ENCODE results near the gene TMEM151B. TPM values are rescaled to one million over a fixed set of nuclear protein-coding genes. Genes with fewer than 3 reads are reported as not detected.
"Not testable (repeated sequence)": the region's sequence is repeated elsewhere in the genome, so short reads cannot be mapped to it uniquely, and the experiment has no call there.

The TMEM151B gene
- total and polyA plus RNA-seq, 2 donors (not counting 1 experiment from before 2014, with no cell fraction given), result 0.01 to 0.10 TPM

DNA sequence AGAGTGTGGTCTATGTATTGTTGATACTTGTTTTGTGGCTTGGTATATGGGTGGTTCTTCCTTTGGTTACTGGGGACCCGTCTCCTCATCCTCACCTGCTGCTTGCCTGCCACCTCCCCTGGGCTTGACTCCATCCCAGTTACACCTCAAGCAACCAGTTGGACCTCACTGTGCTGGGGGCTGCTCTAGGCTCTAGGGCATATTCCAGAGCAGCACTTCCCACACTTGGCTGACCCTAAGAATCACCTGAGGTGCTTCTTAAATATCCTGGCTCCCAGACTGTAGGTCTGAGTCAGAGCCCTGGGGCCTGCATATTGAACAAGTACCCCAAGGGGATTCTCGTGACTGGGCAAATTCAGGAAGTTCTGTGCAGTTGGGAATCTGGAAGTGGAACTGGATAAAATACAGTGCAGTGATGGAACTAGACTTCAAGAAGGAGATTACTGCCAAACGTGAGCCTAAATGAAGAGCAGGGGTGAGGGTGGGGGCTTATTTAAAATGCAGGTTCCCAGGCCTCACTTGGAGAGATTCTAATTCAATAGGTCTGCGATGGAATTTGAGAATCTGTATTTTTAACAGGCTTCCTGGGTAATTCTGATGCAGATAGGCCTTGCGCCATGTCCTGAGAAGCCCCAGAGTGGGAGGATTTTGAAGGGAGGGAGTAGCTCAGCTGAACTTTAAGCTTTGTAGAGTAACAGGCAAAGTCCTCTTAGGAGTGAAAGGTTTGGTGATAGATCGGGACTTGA is 79.8 kb downstream of the TMEM151B start:
- H3K79me2 ChIP-seq (ENCODE audit: control insufficient read depth, insufficient read depth, low read length), result no peaks in the 10 kb centered on the region
- no peaks in the 10 kb centered on the region for H4K20me1 ChIP-seq (ENCODE audit: control insufficient read depth, insufficient read depth, low read length, poor library complexity, severe bottlenecking)
- 91% methylated on average over 5 of the region's 6 CpGs for WGBS (ENCODE audit: insufficient coverage)
- intact Hi-C loops (cut with micrococcal nuclease), result no loop called here
- H3K27ac ChIP-seq (ENCODE audit: low read length in 2 of 2), result no peak overlapping the region
- H3K9me3 Mint-ChIP-seq (ENCODE audit: insufficient read depth), result no peaks in the 10 kb centered on the region
- no peak overlapping the region for H3K27ac Mint-ChIP-seq
- H3K4me2 ChIP-seq (replicated peaks; ENCODE audit: low read depth, low read length, poor library complexity, severe bottlenecking), result no peak overlapping the region
- no peaks in the 10 kb centered on the region for H3K36me3 ChIP-seq (replicated peaks in 1 of 2; ENCODE audit: control extremely low read depth in 1 of 2, control insufficient read depth in 1 of 2, extremely low read depth in 1 of 2, insufficient read depth in 2 of 2, low read length in 1 of 2)
- no peaks in the 10 kb centered on the region for H3K9me3 ChIP-seq (ENCODE audit: control extremely low read depth in 1 of 3, control insufficient read depth in 2 of 3, insufficient read depth in 1 of 3, low read length in 2 of 3)
- no peaks in the 10 kb centered on the region for H3K4me1 ChIP-seq (ENCODE audit: control insufficient read depth in 2 of 2, insufficient read depth in 2 of 2, low read length in 2 of 2)
- no peak overlapping the region for H3K9ac ChIP-seq (ENCODE audit: low read length)
- ATAC-seq (ENCODE audit: low read depth) (no peak), DNase-seq (no peak)
- no peak overlapping the region for H3K4me3 Mint-ChIP-seq
- H2AFZ ChIP-seq (ENCODE audit: insufficient read depth, low read depth, low read length, poor library complexity, severe bottlenecking), result no peak overlapping the region
- CTCF ChIA-PET, result no interaction called here
- POLR2A ChIA-PET, result no interaction called here
- peaks cover 0 to 8% (median 2%) of the 10 kb centered on the region in 4 experiments for H3K27me3 ChIP-seq (replicated peaks in 1 of 4; ENCODE audit: control extremely low read depth in 1 of 4, control insufficient read depth in 3 of 4, insufficient read depth in 4 of 4, low read length in 3 of 4)
- H3K4me3 ChIP-seq (ENCODE audit: control extremely low read depth in 1 of 5, extremely low read depth in 1 of 5, insufficient read depth in 1 of 5, low read depth in 2 of 5, low read length in 4 of 5), result no peak overlapping the region
- H3K4me1 Mint-ChIP-seq, result no peaks in the 10 kb centered on the region
- TF ChIP-seq EZH2 (IDR thresholded peaks at IDR 0.05; ENCODE audit: borderline replicate concordance, insufficient read depth, low read depth, low read length, poor library complexity, severe bottlenecking), result no peak
- TF ChIP-seq, protein P1, sequence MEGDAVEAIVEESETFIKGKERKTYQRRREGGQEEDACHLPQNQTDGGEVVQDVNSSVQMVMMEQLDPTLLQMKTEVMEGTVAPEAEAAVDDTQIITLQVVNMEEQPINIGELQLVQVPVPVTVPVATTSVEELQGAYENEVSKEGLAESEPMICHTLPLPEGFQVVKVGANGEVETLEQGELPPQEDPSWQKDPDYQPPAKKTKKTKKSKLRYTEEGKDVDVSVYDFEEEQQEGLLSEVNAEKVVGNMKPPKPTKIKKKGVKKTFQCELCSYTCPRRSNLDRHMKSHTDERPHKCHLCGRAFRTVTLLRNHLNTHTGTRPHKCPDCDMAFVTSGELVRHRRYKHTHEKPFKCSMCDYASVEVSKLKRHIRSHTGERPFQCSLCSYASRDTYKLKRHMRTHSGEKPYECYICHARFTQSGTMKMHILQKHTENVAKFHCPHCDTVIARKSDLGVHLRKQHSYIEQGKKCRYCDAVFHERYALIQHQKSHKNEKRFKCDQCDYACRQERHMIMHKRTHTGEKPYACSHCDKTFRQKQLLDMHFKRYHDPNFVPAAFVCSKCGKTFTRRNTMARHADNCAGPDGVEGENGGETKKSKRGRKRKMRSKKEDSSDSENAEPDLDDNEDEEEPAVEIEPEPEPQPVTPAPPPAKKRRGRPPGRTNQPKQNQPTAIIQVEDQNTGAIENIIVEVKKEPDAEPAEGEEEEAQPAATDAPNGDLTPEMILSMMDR (IDR thresholded peaks at IDR 0.05), result no peak
- peaks cover 21% of the 10 kb centered on the region for H3K27me3 Mint-ChIP-seq

DNA sequence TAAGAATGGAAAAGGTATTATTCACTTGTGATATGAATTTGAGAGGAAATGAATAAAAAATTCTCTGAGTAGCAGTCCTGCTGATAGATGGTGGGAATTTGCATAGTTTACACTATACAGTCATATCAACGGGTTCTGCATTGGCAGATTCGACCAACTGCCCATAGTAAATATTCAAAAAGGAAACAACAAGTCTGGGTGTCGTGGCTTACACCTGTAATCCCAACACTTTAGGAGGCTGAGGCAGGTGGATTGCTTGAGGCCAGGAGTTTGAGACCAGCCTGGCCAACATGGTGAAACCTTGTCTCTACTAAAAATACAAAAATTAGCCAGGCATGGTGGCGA is 80.4 kb downstream of the TMEM151B start:
- H2AFZ ChIP-seq (ENCODE audit: insufficient read depth, low read depth, low read length, poor library complexity, severe bottlenecking); H3K9me3 Mint-ChIP-seq (ENCODE audit: insufficient read depth); H4K20me1 ChIP-seq (ENCODE audit: control insufficient read depth, insufficient read depth, low read length, poor library complexity, severe bottlenecking); intact Hi-C loops (cut with micrococcal nuclease); H3K27ac ChIP-seq (ENCODE audit: low read length in 2 of 2); H3K4me3 Mint-ChIP-seq; H3K4me2 ChIP-seq (replicated peaks; ENCODE audit: low read depth, low read length, poor library complexity, severe bottlenecking); H3K4me1 Mint-ChIP-seq; H3K4me1 ChIP-seq (ENCODE audit: control insufficient read depth in 2 of 2, insufficient read depth in 2 of 2, low read length in 2 of 2); H3K9ac ChIP-seq (ENCODE audit: low read length); H3K9me3 ChIP-seq (ENCODE audit: control extremely low read depth in 1 of 3, control insufficient read depth in 2 of 3, insufficient read depth in 1 of 3, low read length in 2 of 3); CTCF ChIA-PET; H3K27ac Mint-ChIP-seq; H3K27me3 ChIP-seq (replicated peaks in 1 of 4; ENCODE audit: control extremely low read depth in 1 of 4, control insufficient read depth in 3 of 4, insufficient read depth in 4 of 4, low read length in 3 of 4); H3K4me3 ChIP-seq (ENCODE audit: control extremely low read depth in 1 of 5, extremely low read depth in 1 of 5, insufficient read depth in 1 of 5, low read depth in 2 of 5, low read length in 4 of 5); DNase-seq; H3K36me3 ChIP-seq (replicated peaks in 1 of 2; ENCODE audit: control extremely low read depth in 1 of 2, control insufficient read depth in 1 of 2, extremely low read depth in 1 of 2, insufficient read depth in 2 of 2, low read length in 1 of 2); POLR2A ChIA-PET; H3K79me2 ChIP-seq (ENCODE audit: control insufficient read depth, insufficient read depth, low read length); ATAC-seq (ENCODE audit: low read depth): not testable (repeated sequence)
- H3K27me3 Mint-ChIP-seq, result peaks cover 16% of the 10 kb centered on the region
- WGBS (ENCODE audit: insufficient coverage), result no CpG with 5 or more reads among the region's 4 CpGs
